Karpas-422 (cell line): Measurements from ENCODE around the gene LPIN1. TPM values are rescaled to one million over a fixed set of nuclear protein-coding genes. Genes with fewer than 3 reads are reported as not detected.
"Not testable (repeated sequence)": the region's sequence is repeated elsewhere in the genome, so short reads cannot be mapped to it uniquely, and the experiment has no call there.

Source experiments
- DNase-seq: peaks from one replicate; pipeline ENCODE4 v3.0.0-alpha.2; 2015
- H2AFZ ChIP-seq: fragments of 200-600 bp; sonication (generic); 2 replicates; pipeline ENCODE4 v1.6.1; 2014; ENCODE audit warnings: antibody characterized with exemption, low read length, mixed read lengths
- H3K27ac ChIP-seq: fragments of 200-600 bp; sonication (generic); 2 replicates; pipeline ENCODE4 v1.5.1; 2014; ENCODE audit warnings: mild to moderate bottlenecking, low read length, moderate library complexity
- H3K27me3 ChIP-seq: fragments of 200-600 bp; sonication (generic); 2 replicates; pipeline ENCODE4 v1.6.1; 2014; ENCODE audit warnings: low read length, mixed read lengths
- H3K36me3 ChIP-seq: fragments of 200-600 bp; sonication (generic); 2 replicates; pipeline ENCODE4 v1.6.1; 2014; ENCODE audit warnings: low read length, mixed read lengths; ENCODE audit not compliant: insufficient read depth
- H3K4me1 ChIP-seq: fragments of 200-600 bp; sonication (generic); 2 replicates; pipeline ENCODE4 v1.6.1; 2014; ENCODE audit warnings: mild to moderate bottlenecking, low read length, mixed read lengths
- H3K4me2 ChIP-seq: fragments of 200-600 bp; sonication (generic); 2 replicates; pipeline ENCODE4 v1.6.1; 2014; ENCODE audit warnings: low read length, low read depth, mild to moderate bottlenecking; ENCODE audit not compliant: poor library complexity, severe bottlenecking
- H3K4me3 ChIP-seq: fragments of 200-600 bp; sonication (generic); 2 replicates; pipeline ENCODE4 v1.5.1; 2014; ENCODE audit warnings: mild to moderate bottlenecking, antibody characterized with exemption, low read length, mixed read lengths
- H3K79me2 ChIP-seq: fragments of 200-600 bp; sonication (generic); 2 replicates; pipeline ENCODE4 v1.6.1; 2014; ENCODE audit warnings: mild to moderate bottlenecking, low read length, mixed read lengths
- H3K9ac ChIP-seq: fragments of 200-600 bp; sonication (generic); 2 replicates; pipeline ENCODE4 v1.6.0; 2014; ENCODE audit warnings: low read length
- H3K9me2 ChIP-seq: fragments of 200-600 bp; sonication (generic), shearing (Covaris generic); replicated peaks from 2 replicates; pipeline ENCODE4 v1.6.0; 2014; ENCODE audit warnings: mild to moderate bottlenecking, low read length, moderate library complexity; ENCODE audit not compliant: insufficient read depth
- H3K9me3 ChIP-seq: fragments of 300-700, 200-600 bp; sonication (generic); 2 replicates; pipeline ENCODE4 v1.6.1; 2014; ENCODE audit warnings: low read length, mixed read lengths
- H4K20me1 ChIP-seq: fragments of 200-600 bp; sonication (generic); 2 replicates; pipeline ENCODE4 v1.6.1; 2014; ENCODE audit warnings: mild to moderate bottlenecking, antibody characterized with exemption, low read length, low read depth; ENCODE audit not compliant: insufficient read depth
- total RNA-seq: library from RNA; depleted of rRNA; stranded (reverse); fragments of >200 nt; shearing (Covaris generic); gene quantifications from 2 replicates; pipeline ENCODE4 v1.2.3, GENCODE V29; 2014; ENCODE audit warnings: low replicate concordance

LPIN1 gene
- total RNA-seq, 1 experiment from 2014 or later: 4.9 TPM

DNA sequence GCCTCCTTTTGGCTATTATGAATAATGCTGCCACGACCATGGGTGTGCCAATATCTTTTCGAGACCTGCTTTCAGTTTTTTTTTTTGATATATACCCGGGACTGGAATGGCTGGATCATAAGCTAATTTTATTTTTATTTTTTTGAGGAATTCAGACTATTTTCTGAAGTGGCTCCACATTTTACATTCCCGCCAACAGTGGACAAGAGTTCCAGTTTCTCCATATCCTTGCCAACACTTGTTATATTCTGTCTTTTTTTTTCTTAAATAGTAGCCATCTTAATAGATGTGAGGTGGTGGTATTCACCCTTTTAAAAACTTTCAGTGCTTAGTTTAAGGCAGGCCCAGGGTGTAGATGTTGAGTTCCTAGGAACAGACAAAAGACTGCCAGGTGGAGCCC, 11.8 kb downstream of the LPIN1 start:
- no peak overlapping the region for H3K4me2 ChIP-seq
- no peaks in the 10 kb centered on the region for H3K79me2 ChIP-seq
- H3K27me3 ChIP-seq: no peaks in the 10 kb centered on the region
- DNase-seq: no peak
- no peak overlapping the region for H3K9ac ChIP-seq
- H3K4me3 ChIP-seq: no peak overlapping the region
- no peaks in the 10 kb centered on the region for H3K9me3 ChIP-seq
- H4K20me1 ChIP-seq: peaks cover 25% of the 10 kb centered on the region
- no peaks in the 10 kb centered on the region for H3K36me3 ChIP-seq
- no peak overlapping the region for H2AFZ ChIP-seq
- H3K4me1 ChIP-seq: peaks cover 34% of the 10 kb centered on the region
- no peak overlapping the region for H3K27ac ChIP-seq
- H3K9me2 ChIP-seq: no peaks in the 10 kb centered on the region

DNA sequence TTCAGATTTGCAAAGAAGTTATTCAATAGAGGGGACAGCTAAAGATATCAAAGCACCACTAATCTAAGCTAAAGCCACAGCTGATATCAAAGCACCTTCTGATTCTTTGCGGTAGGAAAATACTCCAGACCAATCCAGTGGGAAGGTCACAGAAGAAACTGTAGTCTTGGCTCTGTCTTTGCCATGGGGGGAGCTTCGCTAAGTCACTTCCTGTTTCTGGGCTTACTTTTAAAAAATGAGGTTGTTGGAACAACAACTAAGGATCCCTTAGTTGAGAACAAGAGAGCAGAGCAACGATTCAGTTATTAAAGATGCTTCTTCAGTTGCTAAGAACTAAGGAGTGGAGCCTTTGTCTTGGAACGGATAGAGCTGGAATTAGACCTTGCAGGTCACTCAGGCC, 12.2 kb downstream of the LPIN1 start:
- Histone ChIP-seq H4K20me1 (peaks cover 24% of the 10 kb centered on the region), H3K27me3 (no peaks in the 10 kb centered on the region), H3K4me3 (no peak overlapping the region), H3K9ac (no peak overlapping the region), H3K79me2 (no peaks in the 10 kb centered on the region), H3K27ac (no peak overlapping the region), H3K4me1 (peaks cover 30% of the 10 kb centered on the region), H3K9me2 (no peaks in the 10 kb centered on the region), H2AFZ (no peak overlapping the region), H3K4me2 (no peak overlapping the region), H3K36me3 (no peaks in the 10 kb centered on the region), H3K9me3 (no peaks in the 10 kb centered on the region)
- DNase-seq: no peak

DNA sequence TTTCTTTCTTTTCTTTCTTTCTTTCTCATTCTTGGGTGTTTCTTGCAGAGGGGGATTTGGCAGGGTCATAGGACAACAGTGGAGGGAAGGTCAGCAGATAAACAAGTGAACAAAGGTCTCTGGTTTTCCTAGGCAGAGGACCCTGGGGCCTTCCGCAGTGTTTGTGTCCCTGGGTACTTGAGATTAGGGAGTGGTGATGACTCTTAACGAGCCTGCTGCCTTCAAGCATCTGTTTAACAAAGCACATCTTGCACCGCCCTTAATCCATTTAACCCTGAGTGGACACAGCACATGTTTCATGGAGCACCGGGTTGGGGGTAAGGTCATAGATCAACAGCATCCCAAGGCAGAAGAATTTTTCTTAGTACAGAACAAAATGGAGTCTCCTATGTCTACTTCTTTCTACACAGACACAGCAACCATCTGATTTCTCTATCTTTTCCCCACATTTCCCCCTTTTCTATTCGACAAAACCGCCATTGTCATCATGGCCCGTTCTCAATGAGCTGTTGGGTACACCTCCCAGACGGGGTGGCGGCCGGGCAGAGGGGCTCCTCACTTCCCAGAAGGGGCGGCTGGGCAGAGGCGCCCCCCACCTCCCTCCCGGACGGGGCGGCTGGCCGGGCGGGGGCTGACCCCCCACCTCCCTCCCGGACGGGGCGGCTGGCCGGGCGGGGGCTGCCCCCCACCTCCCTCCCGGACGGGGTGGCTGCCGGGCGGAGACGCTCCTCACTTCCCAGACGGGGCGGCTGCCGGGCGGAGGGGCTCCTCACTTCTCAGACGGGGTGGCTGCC, 12.9 kb downstream of the LPIN1 start:
- not testable (repeated sequence) for H3K9ac ChIP-seq, H3K9me2 ChIP-seq, H3K4me2 ChIP-seq, H3K36me3 ChIP-seq, DNase-seq, H3K9me3 ChIP-seq, H3K27ac ChIP-seq, H2AFZ ChIP-seq, H3K4me3 ChIP-seq, H3K79me2 ChIP-seq, H3K27me3 ChIP-seq
- Histone ChIP-seq H4K20me1 (peaks cover 17% of the 10 kb centered on the region), H3K4me1 (peaks cover 22% of the 10 kb centered on the region)

DNA sequence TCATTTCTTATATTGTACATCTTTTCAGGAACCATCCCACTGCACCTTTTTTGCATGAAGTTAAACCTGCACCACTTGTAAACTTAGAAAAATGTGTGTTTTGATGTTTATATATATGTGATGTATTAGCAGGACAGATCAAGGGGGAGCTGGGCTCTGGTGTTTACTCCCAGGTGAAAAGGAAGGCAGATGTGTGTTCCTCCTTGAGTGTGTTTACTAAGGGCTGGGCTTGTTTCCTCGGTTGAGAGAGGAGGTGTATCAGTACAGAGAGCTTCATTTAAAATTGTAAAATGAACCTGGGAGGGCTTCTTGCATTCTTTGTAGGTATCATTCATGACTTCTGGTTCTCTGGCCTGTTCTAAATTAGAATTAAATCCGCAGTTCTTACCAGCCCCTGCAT, 14.8 kb downstream of the LPIN1 start:
- no peak for DNase-seq
- Histone ChIP-seq H3K9me2 (no peaks in the 10 kb centered on the region), H3K9me3 (no peaks in the 10 kb centered on the region), H3K79me2 (no peaks in the 10 kb centered on the region), H3K4me2 (no peak overlapping the region), H3K27me3 (no peaks in the 10 kb centered on the region), H3K27ac (no peak overlapping the region), H3K36me3 (no peaks in the 10 kb centered on the region), H3K4me1 (peaks cover 6% of the 10 kb centered on the region; the same call in 1 of the 2 replicates), H4K20me1 (peaks cover 6% of the 10 kb centered on the region; the same call in 1 of the 2 replicates), H2AFZ (no peak overlapping the region), H3K4me3 (no peak overlapping the region), H3K9ac (no peak overlapping the region)

DNA sequence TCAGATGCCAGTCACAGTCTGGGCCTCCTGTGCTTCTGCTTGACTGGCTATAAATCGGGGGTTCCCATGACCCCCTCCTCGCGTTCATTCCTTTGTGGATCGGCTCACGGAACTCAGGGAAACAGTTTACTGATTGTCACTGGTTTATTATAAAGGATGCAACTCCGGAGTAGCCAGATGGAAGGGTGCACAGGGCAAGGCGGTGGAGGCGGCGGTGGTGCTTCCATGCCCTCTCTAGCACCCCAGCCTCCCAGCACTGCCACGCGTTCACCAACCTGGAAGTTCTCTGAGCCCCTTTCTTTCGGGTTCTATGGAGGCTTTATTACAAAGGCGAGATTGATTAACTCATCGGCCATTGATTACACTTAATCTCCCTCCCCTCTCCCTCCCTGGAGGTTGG, 15.6 kb downstream of the LPIN1 start:
- H3K79me2 ChIP-seq: no peaks in the 10 kb centered on the region

DNA sequence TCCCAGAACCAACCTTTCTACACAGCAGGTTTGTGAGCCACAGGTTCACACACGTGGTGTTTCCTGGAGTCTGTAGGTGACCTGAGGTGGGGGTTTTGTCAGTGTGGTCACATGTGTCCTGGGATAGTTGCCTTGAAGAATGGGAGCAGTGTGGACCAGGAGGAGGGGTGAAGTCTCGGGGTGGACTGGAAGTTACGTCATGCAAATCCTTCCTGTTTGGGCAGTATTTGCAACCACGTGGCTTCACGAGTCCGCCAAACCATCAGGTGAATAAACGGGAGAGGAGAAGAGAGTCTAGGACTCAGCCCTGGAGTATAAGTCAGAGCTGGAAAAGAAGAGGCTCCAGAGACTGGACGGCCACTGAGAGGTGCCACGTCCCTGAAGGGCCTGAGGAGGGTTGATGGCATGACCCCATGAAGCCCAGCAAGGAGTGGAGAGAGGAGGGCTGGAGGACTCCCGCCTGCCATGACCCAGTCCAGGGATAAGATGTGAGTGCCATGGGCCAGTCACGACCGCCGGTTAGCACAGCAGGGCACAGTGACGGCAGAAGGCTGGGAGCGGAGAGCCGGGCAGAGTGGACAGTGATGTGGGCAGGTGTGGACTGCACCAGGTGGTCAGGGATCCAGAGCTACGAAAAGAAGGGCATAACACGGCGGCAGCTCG, 16.5 kb downstream of the LPIN1 start:
- Histone ChIP-seq H3K27ac (no peak overlapping the region), H3K79me2 (no peaks in the 10 kb centered on the region), H3K27me3 (no peaks in the 10 kb centered on the region), H4K20me1 (no peaks in the 10 kb centered on the region), H3K4me1 (no peaks in the 10 kb centered on the region), H3K9ac (no peak overlapping the region), H2AFZ (no peak overlapping the region), H3K9me2 (no peaks in the 10 kb centered on the region), H3K4me3 (no peak overlapping the region), H3K9me3 (no peaks in the 10 kb centered on the region), H3K36me3 (no peaks in the 10 kb centered on the region), H3K4me2 (no peak overlapping the region)
- DNase-seq: no peak

More for the DNA sequence above, 15.6 kb downstream of the LPIN1 start:
- no peak overlapping the region for H2AFZ ChIP-seq
- H3K4me1 ChIP-seq: no peaks in the 10 kb centered on the region
- H3K9me2 ChIP-seq: no peaks in the 10 kb centered on the region
- H3K36me3 ChIP-seq: no peaks in the 10 kb centered on the region
- no peaks in the 10 kb centered on the region for H3K9me3 ChIP-seq
- H3K27ac ChIP-seq: no peak overlapping the region
- no peaks in the 10 kb centered on the region for H3K27me3 ChIP-seq
- no peak for DNase-seq
- H4K20me1 ChIP-seq: no peaks in the 10 kb centered on the region; the same call in 1 of the 2 replicates
- no peak overlapping the region for H3K4me2 ChIP-seq
- no peak overlapping the region for H3K9ac ChIP-seq
- H3K4me3 ChIP-seq: no peak overlapping the region

DNA sequence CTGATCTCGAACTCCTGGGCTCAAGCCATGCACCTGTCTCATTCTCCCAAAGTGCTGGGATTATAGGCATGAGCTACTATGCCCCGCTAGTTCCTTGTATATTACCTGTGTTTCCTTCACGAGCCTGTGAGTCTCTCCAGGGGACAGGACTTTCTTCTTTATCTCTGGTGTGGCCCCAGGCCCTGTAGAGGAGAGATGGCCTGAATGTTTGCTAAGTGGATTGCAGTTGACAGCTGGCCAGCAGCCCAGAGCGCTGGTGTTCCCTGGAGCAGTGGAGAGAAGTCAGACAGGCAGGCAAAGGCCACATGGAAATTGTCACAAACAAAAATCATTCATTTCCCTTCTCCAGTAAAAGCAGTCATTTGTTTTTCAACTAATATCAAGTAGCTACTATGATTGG, 17.9 kb downstream of the LPIN1 start:
- H3K9me3 ChIP-seq: no peaks in the 10 kb centered on the region
- no peak overlapping the region for H3K4me3 ChIP-seq
- H3K9ac ChIP-seq: no peak overlapping the region
- H3K27me3 ChIP-seq: no peaks in the 10 kb centered on the region
- no peaks in the 10 kb centered on the region for H3K4me1 ChIP-seq
- H3K79me2 ChIP-seq: no peaks in the 10 kb centered on the region
- H3K4me2 ChIP-seq: no peak overlapping the region
- H3K36me3 ChIP-seq: no peaks in the 10 kb centered on the region
- H2AFZ ChIP-seq: no peak overlapping the region
- no peak for DNase-seq
- no peaks in the 10 kb centered on the region for H3K9me2 ChIP-seq
- H3K27ac ChIP-seq: no peak overlapping the region
- no peaks in the 10 kb centered on the region for H4K20me1 ChIP-seq

DNA sequence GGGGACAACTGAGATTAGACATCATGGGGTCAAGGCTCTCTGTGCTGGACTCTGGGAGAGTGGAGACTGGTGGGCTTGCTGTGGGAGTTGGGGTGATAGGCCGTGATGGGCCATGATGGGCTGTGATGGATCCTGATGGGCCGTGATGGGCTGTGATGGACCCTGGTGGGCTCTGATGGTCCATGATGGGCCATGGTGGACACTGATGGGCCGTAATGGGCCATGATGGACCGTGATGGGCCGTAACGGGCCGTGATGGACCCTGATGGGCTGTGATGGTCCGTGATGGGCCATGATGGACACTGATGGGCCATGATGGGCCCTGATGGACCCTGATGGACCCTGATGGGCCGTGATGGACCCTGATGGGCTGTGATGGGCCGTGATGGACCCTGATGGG, 18.5 kb downstream of the LPIN1 start:
- Histone ChIP-seq H3K4me2 (no peak overlapping the region), H3K79me2 (no peaks in the 10 kb centered on the region), H3K9ac (no peak overlapping the region)

More for the DNA sequence above, 18.5 kb downstream of the LPIN1 start:
- Histone ChIP-seq H3K36me3 (no peaks in the 10 kb centered on the region), H3K4me1 (no peaks in the 10 kb centered on the region), H2AFZ (no peak overlapping the region), H3K4me3 (no peak overlapping the region), H3K9me3 (no peaks in the 10 kb centered on the region), H3K27me3 (no peaks in the 10 kb centered on the region), H3K27ac (no peak overlapping the region), H3K9me2 (no peaks in the 10 kb centered on the region), H4K20me1 (no peaks in the 10 kb centered on the region)
- no peak for DNase-seq
